H9 (cell line): ENCODE results near the gene NPRL2. TPM values are rescaled to one million over a fixed set of nuclear protein-coding genes. Genes with fewer than 3 reads are reported as not detected.

ENCODE experiments used
- DNase-seq: peaks from one replicate; pipeline ENCODE4 v3.0.0-alpha.2; 2017
- H2AFZ ChIP-seq: one replicate; pipeline ENCODE4 v1.6.1; 2013; ENCODE audit warnings: mild to moderate bottlenecking, low read length, control low read depth, moderate library complexity
- H2AK5ac ChIP-seq: 2 replicates; pipeline ENCODE4 v1.6.1; 2013; ENCODE audit warnings: low read length, control low read depth, mixed read lengths; ENCODE audit not compliant: insufficient read length
- H2BK120ac ChIP-seq: one replicate; pipeline ENCODE4 v1.6.1; 2013; ENCODE audit warnings: low read depth, mild to moderate bottlenecking, low read length, control low read depth, inconsistent platforms; ENCODE audit not compliant: poor library complexity, severe bottlenecking
- H2BK12ac ChIP-seq: 2 replicates; pipeline ENCODE4 v1.6.1; 2013; ENCODE audit warnings: low read length, control low read depth, mixed read lengths, low read depth; ENCODE audit not compliant: insufficient read length
- H2BK15ac ChIP-seq: 2 replicates; pipeline ENCODE4 v1.6.1; 2013; ENCODE audit warnings: low read depth, low read length, control low read depth
- H2BK20ac ChIP-seq: one replicate; pipeline ENCODE4 v1.6.1; 2013; ENCODE audit warnings: low read depth, mild to moderate bottlenecking, low read length, control low read depth, inconsistent platforms; ENCODE audit not compliant: poor library complexity, severe bottlenecking
- H2BK5ac ChIP-seq: 2 replicates; pipeline ENCODE4 v1.6.1; 2013; ENCODE audit warnings: low read length, control low read depth, mixed read lengths; ENCODE audit not compliant: insufficient read length
- H3K14ac ChIP-seq: 2 replicates; pipeline ENCODE4 v1.6.1; 2013; ENCODE audit warnings: low read length, control low read depth; ENCODE audit not compliant: insufficient read depth
- H3K18ac ChIP-seq: 2 replicates; pipeline ENCODE4 v1.6.1; 2013; ENCODE audit warnings: low read depth, mild to moderate bottlenecking, mixed read lengths, low read length, control low read depth; ENCODE audit not compliant: insufficient read length
- H3K23ac ChIP-seq: 2 replicates; pipeline ENCODE4 v1.6.1; 2013; ENCODE audit warnings: low read length, control low read depth, mixed read lengths, low read depth; ENCODE audit not compliant: insufficient read length
- H3K23me2 ChIP-seq: 2 replicates; pipeline ENCODE4 v1.6.1; 2013; ENCODE audit warnings: low read depth, mild to moderate bottlenecking, mixed read lengths, low read length, control low read depth; ENCODE audit not compliant: insufficient read length, poor library complexity, severe bottlenecking
- H3K27ac ChIP-seq: 2 replicates; pipeline ENCODE4 v1.5.1; 2013; ENCODE audit warnings: low read length, control low read depth, mixed read lengths, low read depth; ENCODE audit not compliant: insufficient read length
- H3K27me3 ChIP-seq: 2 replicates; pipeline ENCODE4 v1.6.1; 2013; ENCODE audit warnings: low read length, control low read depth, inconsistent platforms; ENCODE audit not compliant: insufficient read depth
- H3K4ac ChIP-seq: 2 replicates; pipeline ENCODE4 v1.6.1; 2013; ENCODE audit warnings: low read depth, mild to moderate bottlenecking, control low read depth, inconsistent platforms, low read length, moderate library complexity
- H3K4me1 ChIP-seq: 2 replicates; pipeline ENCODE4 v1.6.1; 2013; ENCODE audit warnings: low read length, control low read depth, inconsistent platforms; ENCODE audit not compliant: insufficient read depth
- H3K4me2 ChIP-seq: 2 replicates; pipeline ENCODE4 v1.6.1; 2013; ENCODE audit warnings: low read length, control low read depth, mixed read lengths; ENCODE audit not compliant: insufficient read length, insufficient read depth
- H3K56ac ChIP-seq: 2 replicates; pipeline ENCODE4 v1.6.1; 2013; ENCODE audit warnings: low read depth, mild to moderate bottlenecking, mixed read lengths, low read length, control low read depth; ENCODE audit not compliant: insufficient read length
- H3K79me1 ChIP-seq: 2 replicates; pipeline ENCODE4 v1.6.1; 2013; ENCODE audit warnings: low read depth, mild to moderate bottlenecking, moderate library complexity, low read length, control low read depth, inconsistent platforms; ENCODE audit not compliant: insufficient read depth, poor library complexity, severe bottlenecking
- H3K79me2 ChIP-seq: 2 replicates; pipeline ENCODE4 v1.6.1; 2013; ENCODE audit warnings: low read length, control low read depth, inconsistent platforms; ENCODE audit not compliant: insufficient read depth
- H3K9ac ChIP-seq: 2 replicates; pipeline ENCODE4 v1.6.1; 2013; ENCODE audit warnings: low read length, control low read depth, mixed read lengths; ENCODE audit not compliant: insufficient read length; ENCODE audit errors: extremely low read depth
- H3K9me3 ChIP-seq: one replicate; pipeline ENCODE4 v1.6.1; 2013; ENCODE audit warnings: low read depth, low read length, inconsistent platforms; ENCODE audit not compliant: control insufficient read depth
- H3T11ph ChIP-seq: one replicate; pipeline ENCODE4 v1.6.1; 2013; ENCODE audit warnings: mild to moderate bottlenecking, low read length, control low read depth, inconsistent platforms
- H4K20me1 ChIP-seq: one replicate; pipeline ENCODE4 v1.6.1; 2013; ENCODE audit not compliant: control insufficient read depth, insufficient read length, insufficient read depth
- H4K5ac ChIP-seq: 2 replicates; pipeline ENCODE4 v1.6.1; 2013; ENCODE audit warnings: low read depth, mild to moderate bottlenecking, mixed read lengths, low read length, control low read depth; ENCODE audit not compliant: insufficient read length
- H4K8ac ChIP-seq: replicated peaks from 2 replicates; pipeline ENCODE4 v1.6.1; 2013; ENCODE audit warnings: low read length, control low read depth, mixed read lengths, low read depth; ENCODE audit not compliant: insufficient read length
- H4K91ac ChIP-seq: 2 replicates; pipeline ENCODE4 v1.6.1; 2013; ENCODE audit warnings: low read depth, mild to moderate bottlenecking, moderate library complexity, mixed read lengths, low read length, control low read depth; ENCODE audit not compliant: insufficient read length
- H3K27ac Mint-ChIP-seq, 3 experiments: 2 replicates in 2 of 3; 3 replicates in 1 of 3; pipeline ENCODE4 v1.8.0; 2020 to 2021; ENCODE audit warnings: mixed read lengths in 3 of 3, mild to moderate bottlenecking in 1 of 3, moderate library complexity in 1 of 3
- H3K27me3 Mint-ChIP-seq: 2 replicates; pipeline ENCODE4 v1.8.0; 2021; ENCODE audit warnings: low read depth, mild to moderate bottlenecking, moderate library complexity, mixed read lengths
- H3K36me3 Mint-ChIP-seq, 3 experiments: 2 replicates in 2 of 3; 3 replicates in 1 of 3; pipeline ENCODE4 v1.8.0; 2020 to 2021; ENCODE audit warnings: low read depth in 3 of 3, mixed read lengths in 3 of 3; ENCODE audit not compliant: insufficient read depth in 1 of 3
- H3K4me1 Mint-ChIP-seq, 2 experiments: 2 replicates each; pipeline ENCODE4 v1.8.0; 2020; ENCODE audit warnings: mixed read lengths in 2 of 2
- H3K4me3 Mint-ChIP-seq, 2 experiments: 2 replicates in 1 of 2; 3 replicates in 1 of 2; pipeline ENCODE4 v1.8.0; 2020 to 2021; ENCODE audit warnings: mild to moderate bottlenecking in 2 of 2, mixed read lengths in 2 of 2, moderate library complexity in 1 of 2
- H3K9me3 Mint-ChIP-seq, 2 experiments: 2 replicates in 1 of 2; 3 replicates in 1 of 2; pipeline ENCODE4 v1.8.0; 2020; ENCODE audit warnings: mild to moderate bottlenecking in 2 of 2, mixed read lengths in 2 of 2, moderate library complexity in 1 of 2
- WGBS: extraction: QIAGEN DNeasy Blood & Tissue Kit; methylation state at CpG from one replicate; pipeline ENCODE4 v1.1.7; 2013; ENCODE audit warnings: missing lambda C conversion rate, low lambda C conversion rate, mixed read lengths; ENCODE audit not compliant: insufficient read length; ENCODE audit errors: extremely low coverage; 5-methylcytosine and 5-hydroxymethylcytosine counted together
- total RNA-seq: library from RNA; stranded (reverse); gene quantifications from 2 replicates; pipeline ENCODE4 v1.2.1, GENCODE V29; 2021
- TF ChIP-seq, protein P1 (sequence below): fragments of 200-600 bp; sonication (generic); conservative IDR thresholded peaks from 3 replicates; pipeline ENCODE4 v1.8.0; 2021; ENCODE audit warnings: antibody characterized with exemption, mild to moderate bottlenecking

The NPRL2 gene
- total RNA-seq, 1 experiment from 2014 or later: 23.4 TPM

DNA sequence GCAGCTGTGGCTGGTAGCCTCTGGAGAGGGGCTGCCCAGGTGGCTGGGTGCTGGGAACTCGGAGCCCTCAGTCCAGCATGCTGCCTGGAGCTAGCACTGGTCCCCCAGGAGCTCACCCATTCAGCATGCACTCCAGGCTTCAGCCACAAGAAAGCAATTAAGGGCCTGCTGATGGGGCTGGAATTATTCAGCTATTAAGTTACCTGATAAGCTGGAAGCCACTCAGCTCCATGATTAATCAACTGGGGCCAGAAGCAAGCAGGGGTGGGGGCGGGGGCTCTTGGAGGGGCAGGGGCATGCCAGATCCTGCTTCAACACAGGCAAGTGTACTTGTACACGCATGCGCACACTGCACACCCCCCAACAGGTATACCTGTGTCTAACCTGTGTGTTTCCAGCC lies 30.8 kb upstream of the NPRL2 start:
- Mint-ChIP-seq H3K27me3 (peaks cover 5% of the 10 kb centered on the region), H3K27ac (no peak overlapping the region), H3K4me3 (no peak overlapping the region), H3K4me1 (peaks cover 6 to 17% of the 10 kb centered on the region in 2 experiments; a peak in 2 of 4 replicates), H3K9me3 (no peaks in the 10 kb centered on the region), H3K36me3 (peaks cover 0 to 4% (median 0%) of the 10 kb centered on the region in 3 experiments; a peak in 1 of 7 replicates)
- Histone ChIP-seq H3K79me2 (no peaks in the 10 kb centered on the region), H3T11ph (no peak overlapping the region), H3K9me3 (no peaks in the 10 kb centered on the region), H3K56ac (no peak overlapping the region), H2BK5ac (no peak overlapping the region), H3K4ac (no peak overlapping the region), H4K91ac (no peak overlapping the region), H4K8ac (no peak overlapping the region), H2BK20ac (no peak overlapping the region), H2AK5ac (no peak overlapping the region), H3K79me1 (no peaks in the 10 kb centered on the region), H3K18ac (no peak overlapping the region), H2AFZ (no peak overlapping the region), H3K9ac (no peak overlapping the region), H3K23ac (no peak overlapping the region), H3K27ac (no peak overlapping the region), H4K20me1 (no peaks in the 10 kb centered on the region), H2BK12ac (no peak overlapping the region), H3K4me1 (no peaks in the 10 kb centered on the region), H3K14ac (no peak overlapping the region), H2BK15ac (no peak overlapping the region), H3K27me3 (no peaks in the 10 kb centered on the region), H2BK120ac (no peak overlapping the region), H3K4me2 (no peak overlapping the region), H3K23me2 (no peaks in the 10 kb centered on the region), H4K5ac (no peak overlapping the region)
- DNase-seq: no peak
- no CpG with 5 or more reads among the region's 4 CpGs for WGBS
- TF ChIP-seq, protein P1, sequence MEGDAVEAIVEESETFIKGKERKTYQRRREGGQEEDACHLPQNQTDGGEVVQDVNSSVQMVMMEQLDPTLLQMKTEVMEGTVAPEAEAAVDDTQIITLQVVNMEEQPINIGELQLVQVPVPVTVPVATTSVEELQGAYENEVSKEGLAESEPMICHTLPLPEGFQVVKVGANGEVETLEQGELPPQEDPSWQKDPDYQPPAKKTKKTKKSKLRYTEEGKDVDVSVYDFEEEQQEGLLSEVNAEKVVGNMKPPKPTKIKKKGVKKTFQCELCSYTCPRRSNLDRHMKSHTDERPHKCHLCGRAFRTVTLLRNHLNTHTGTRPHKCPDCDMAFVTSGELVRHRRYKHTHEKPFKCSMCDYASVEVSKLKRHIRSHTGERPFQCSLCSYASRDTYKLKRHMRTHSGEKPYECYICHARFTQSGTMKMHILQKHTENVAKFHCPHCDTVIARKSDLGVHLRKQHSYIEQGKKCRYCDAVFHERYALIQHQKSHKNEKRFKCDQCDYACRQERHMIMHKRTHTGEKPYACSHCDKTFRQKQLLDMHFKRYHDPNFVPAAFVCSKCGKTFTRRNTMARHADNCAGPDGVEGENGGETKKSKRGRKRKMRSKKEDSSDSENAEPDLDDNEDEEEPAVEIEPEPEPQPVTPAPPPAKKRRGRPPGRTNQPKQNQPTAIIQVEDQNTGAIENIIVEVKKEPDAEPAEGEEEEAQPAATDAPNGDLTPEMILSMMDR: no peak
